MM.1S (cell line): ENCODE data around the gene USB1.

Experiments
- EZH2 ChIP-seq: fragments of 300-600 bp; sonication (generic); optimal IDR thresholded peaks from 2 replicates; pipeline ENCODE3; 2017; ENCODE audit warnings: low read depth, mild to moderate bottlenecking, antibody characterized with exemption, low read length, mixed read lengths
- TF ChIP-seq, protein P1 (sequence below): fragments of 300-600 bp; sonication (generic); IDR thresholded peaks from 2 replicates; pipeline ENCODE4 v1.5.1; 2016; ENCODE audit warnings: antibody characterized with exemption, low read length, mixed read lengths

DNA sequence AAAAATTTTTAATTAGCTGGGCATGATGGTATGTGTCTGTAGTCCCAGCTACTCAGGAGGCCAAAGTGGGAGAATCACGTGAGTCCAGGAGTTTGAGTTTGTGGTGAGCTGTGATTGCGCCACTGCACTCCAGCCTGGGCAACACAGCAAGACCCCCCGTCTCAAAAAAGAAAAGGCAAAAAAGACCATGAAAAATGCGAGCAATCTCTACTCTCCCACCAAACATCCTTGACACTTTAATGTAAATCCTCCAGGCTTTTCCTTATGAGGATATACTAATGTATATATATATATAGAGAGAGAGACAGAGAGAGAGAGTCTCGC lies 52.4 kb downstream of the USB1 start:
- TF ChIP-seq, protein P1, sequence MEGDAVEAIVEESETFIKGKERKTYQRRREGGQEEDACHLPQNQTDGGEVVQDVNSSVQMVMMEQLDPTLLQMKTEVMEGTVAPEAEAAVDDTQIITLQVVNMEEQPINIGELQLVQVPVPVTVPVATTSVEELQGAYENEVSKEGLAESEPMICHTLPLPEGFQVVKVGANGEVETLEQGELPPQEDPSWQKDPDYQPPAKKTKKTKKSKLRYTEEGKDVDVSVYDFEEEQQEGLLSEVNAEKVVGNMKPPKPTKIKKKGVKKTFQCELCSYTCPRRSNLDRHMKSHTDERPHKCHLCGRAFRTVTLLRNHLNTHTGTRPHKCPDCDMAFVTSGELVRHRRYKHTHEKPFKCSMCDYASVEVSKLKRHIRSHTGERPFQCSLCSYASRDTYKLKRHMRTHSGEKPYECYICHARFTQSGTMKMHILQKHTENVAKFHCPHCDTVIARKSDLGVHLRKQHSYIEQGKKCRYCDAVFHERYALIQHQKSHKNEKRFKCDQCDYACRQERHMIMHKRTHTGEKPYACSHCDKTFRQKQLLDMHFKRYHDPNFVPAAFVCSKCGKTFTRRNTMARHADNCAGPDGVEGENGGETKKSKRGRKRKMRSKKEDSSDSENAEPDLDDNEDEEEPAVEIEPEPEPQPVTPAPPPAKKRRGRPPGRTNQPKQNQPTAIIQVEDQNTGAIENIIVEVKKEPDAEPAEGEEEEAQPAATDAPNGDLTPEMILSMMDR, result no peak
- TF ChIP-seq EZH2, result no peak
